Ishikawa (cell line): ENCODE results near the gene ANKRD12.

Experiments
- CEBPB ChIP-seq: IDR thresholded peaks from 2 replicates; pipeline ENCODE4 v1.6.1; 2012
- CREB1 ChIP-seq: IDR thresholded peaks from 2 replicates; pipeline ENCODE4 v1.6.1; 2012; ENCODE audit warnings: low read depth
- EGR1 ChIP-seq: IDR thresholded peaks from 2 replicates; pipeline ENCODE4 v1.6.1; 2012
- EP300 ChIP-seq: IDR thresholded peaks from 2 replicates; pipeline ENCODE4 v1.6.1; 2012; ENCODE audit warnings: borderline replicate concordance
- FOXM1 ChIP-seq: IDR thresholded peaks from 2 replicates; pipeline ENCODE4 v1.6.1; 2012; ENCODE audit warnings: low read depth, borderline replicate concordance
- MAX ChIP-seq: IDR thresholded peaks from 2 replicates; pipeline ENCODE4 v1.6.1; 2012
- NFIC ChIP-seq: IDR thresholded peaks from 2 replicates; pipeline ENCODE4 v1.6.1; 2012
- RAD21 ChIP-seq: IDR thresholded peaks from 2 replicates; pipeline ENCODE4 v1.6.1; 2012; ENCODE audit warnings: low read depth
- REST ChIP-seq: IDR thresholded peaks from 2 replicates; pipeline ENCODE4 v1.6.1; 2012; ENCODE audit warnings: low read depth, mild to moderate bottlenecking
- TAF1 ChIP-seq: IDR thresholded peaks from 2 replicates; pipeline ENCODE4 v1.6.1; 2012; ENCODE audit warnings: low read depth, mild to moderate bottlenecking
- TCF12 ChIP-seq: IDR thresholded peaks from 2 replicates; pipeline ENCODE4 v1.6.1; 2012; ENCODE audit warnings: low read depth
- TEAD4 ChIP-seq: IDR thresholded peaks from 2 replicates; pipeline ENCODE4 v1.6.1; 2012
- USF1 ChIP-seq: IDR thresholded peaks from 2 replicates; pipeline ENCODE4 v1.6.1; 2012
- YY1 ChIP-seq: IDR thresholded peaks from 2 replicates; pipeline ENCODE4 v1.6.1; 2012; ENCODE audit warnings: low read depth
- ZBTB7A ChIP-seq: IDR thresholded peaks from 2 replicates; pipeline ENCODE4 v1.6.1; 2012; ENCODE audit warnings: low read depth

ANKRD12 gene

GRCh38 chr18:9156604-9157249 lies 20.1 kb downstream of the ANKRD12 start:
- TF ChIP-seq TCF12 (no peak), FOXM1 (no peak), NFIC (no peak), USF1 (no peak), RAD21 (no peak)

- no peak for TF ChIP-seq EP300
- TF ChIP-seq RAD21: no peak
- no peak for TF ChIP-seq USF1
- TF ChIP-seq TAF1: no peak
- no peak for TF ChIP-seq YY1
- TF ChIP-seq TEAD4: no peak
- TF ChIP-seq CREB1: no peak
- no peak for TF ChIP-seq FOXM1
- TF ChIP-seq MAX: no peak
- no peak for TF ChIP-seq ZBTB7A
- TF ChIP-seq EGR1: no peak
- TF ChIP-seq NFIC: no peak
- no peak for TF ChIP-seq CEBPB
- TF ChIP-seq TCF12: no peak
- TF ChIP-seq REST: no peak
These were observed 21.2 kb downstream of the ANKRD12 start for GRCh38 chr18:9157806-9158205.

GRCh38 chr18:9160014-9160413 lies 23.4 kb downstream of the ANKRD12 start:
- TF ChIP-seq EP300 (no peak), YY1 (no peak), FOXM1 (no peak), TEAD4 (no peak), TCF12 (no peak), TAF1 (no peak), USF1 (no peak), CREB1 (no peak), ZBTB7A (no peak), NFIC (no peak)

GRCh38 chr18:9172506-9173127 lies 36.0 kb downstream of the ANKRD12 start:
- no peak for TF ChIP-seq TAF1

GRCh38 chr18:9173770-9174233 lies 37.2 kb downstream of the ANKRD12 start:
- TF ChIP-seq MAX (no peak), CREB1 (no peak), EP300 (no peak), FOXM1 (no peak), USF1 (no peak), RAD21 (no peak), CEBPB (no peak), REST (no peak), TCF12 (no peak), YY1 (no peak)
